ENCODE data around the gene POF1B. TPM values are rescaled to one million over a fixed set of nuclear protein-coding genes. Genes with fewer than 3 reads are reported as not detected.

POF1B gene
- total RNA-seq, 2 donors from 2014 or later, result 0.21 to 0.81 TPM

DNA sequence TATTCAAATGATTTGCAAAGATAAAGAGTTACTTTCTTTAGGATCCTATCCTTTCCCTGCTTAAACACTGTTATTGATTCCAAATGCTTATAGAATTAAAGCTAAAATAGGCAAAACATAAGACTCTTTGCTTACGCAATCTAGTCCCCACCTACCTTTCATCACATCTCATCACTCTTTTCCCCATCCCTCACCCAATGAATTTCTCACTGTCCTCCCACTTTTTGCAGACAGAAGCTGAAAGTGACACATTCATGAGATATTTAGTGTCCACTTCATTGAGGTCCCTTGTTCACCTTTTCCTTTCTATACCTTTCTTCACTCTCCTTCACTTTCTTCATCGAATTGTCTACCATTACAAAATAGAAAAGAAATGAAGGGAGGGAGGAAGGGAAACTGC lies 136.3 kb downstream of the POF1B start:
- Histone ChIP-seq H3K9me3 (no peaks in the 10 kb centered on the region), H3K27ac (no peak overlapping the region), H3K36me3 (no peaks in the 10 kb centered on the region), H3K4me1 (ENCODE audit: control insufficient read depth in 1 of 2, low read depth in 2 of 2) (no peaks in the 10 kb centered on the region), H3K4me3 (peak overlapping the region; percentile 80), H3K27me3 (replicated peaks; ENCODE audit: insufficient read depth) (no peaks in the 10 kb centered on the region)
- TF ChIP-seq, protein P1, sequence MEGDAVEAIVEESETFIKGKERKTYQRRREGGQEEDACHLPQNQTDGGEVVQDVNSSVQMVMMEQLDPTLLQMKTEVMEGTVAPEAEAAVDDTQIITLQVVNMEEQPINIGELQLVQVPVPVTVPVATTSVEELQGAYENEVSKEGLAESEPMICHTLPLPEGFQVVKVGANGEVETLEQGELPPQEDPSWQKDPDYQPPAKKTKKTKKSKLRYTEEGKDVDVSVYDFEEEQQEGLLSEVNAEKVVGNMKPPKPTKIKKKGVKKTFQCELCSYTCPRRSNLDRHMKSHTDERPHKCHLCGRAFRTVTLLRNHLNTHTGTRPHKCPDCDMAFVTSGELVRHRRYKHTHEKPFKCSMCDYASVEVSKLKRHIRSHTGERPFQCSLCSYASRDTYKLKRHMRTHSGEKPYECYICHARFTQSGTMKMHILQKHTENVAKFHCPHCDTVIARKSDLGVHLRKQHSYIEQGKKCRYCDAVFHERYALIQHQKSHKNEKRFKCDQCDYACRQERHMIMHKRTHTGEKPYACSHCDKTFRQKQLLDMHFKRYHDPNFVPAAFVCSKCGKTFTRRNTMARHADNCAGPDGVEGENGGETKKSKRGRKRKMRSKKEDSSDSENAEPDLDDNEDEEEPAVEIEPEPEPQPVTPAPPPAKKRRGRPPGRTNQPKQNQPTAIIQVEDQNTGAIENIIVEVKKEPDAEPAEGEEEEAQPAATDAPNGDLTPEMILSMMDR (IDR thresholded peaks at IDR 0.05), result no peak
- ATAC-seq (ENCODE audit: insufficient number of reproducible peaks, low FRiP score, low read depth) (no peak), DNase-seq (ENCODE audit: low spot score) (no peak)

Other genes starting within 250 kb of the POF1B start
- not detected for gene SATL1, start 135.9 kb downstream of the POF1B start, total RNA-seq
- gene ZNF711, start 135.7 kb downstream of the POF1B start, total RNA-seq, result 1 to 10 TPM; 3.7 to 6.4 TPM

Data from thoracic aorta (tissue), 2 donors.